ENCODE data around the gene LHX3.

- TF ChIP-seq CTCF (conservative IDR thresholded peaks at IDR 0.05) (no peak), EZH2 (IDR thresholded peaks at IDR 0.05; ENCODE audit: low read depth) (no peak)
Measured at GRCh38 chr9:136186386-136186785, 18.5 kb downstream of the LHX3 start.

Measured in PC-9 (cell line).